GM12878 (cell line): Measurements from ENCODE around the gene S100A16. TPM values are rescaled to one million over a fixed set of nuclear protein-coding genes. Genes with fewer than 3 reads are reported as not detected.

Source experiments
- ATAC-seq: fragments of 200-7000 bp; cut with Tn5 transposase; 3 replicates; pipeline ENCODE4 v1.9.1; 2020; ENCODE audit warnings: mild to moderate bottlenecking, moderate library complexity
- BruUV-seq: library from RNA; stranded (reverse); fragments of 400-500 nt; replicated peaks from 2 replicates; lab custom pipeline; 2021; lab: Mats Ljungman, UMichigan
- CTCF ChIA-PET: fragments of 300-600 bp; sonication (Branson Sonifier 250); formaldehyde crosslinking; extraction: SDS; loops from one replicate; lab custom pipeline; 2021; ENCODE audit warnings: inconsistent platforms; lab: Yijun Ruan, JAX
- POLR2A ChIA-PET: fragments of 350-600 bp; formaldehyde crosslinking; extraction: SDS; loops from one replicate; lab custom pipeline; 2021; ENCODE audit warnings: inconsistent platforms; lab: Charles Lee
- RAD21 ChIA-PET: fragments of 300-600 bp; sonication (Branson Sonifier 250); formaldehyde crosslinking; loops from one replicate; lab custom pipeline; 2023; ENCODE audit warnings: antibody characterized with exemption; ENCODE audit not compliant: unreplicated experiment; lab: Charles Lee
- SMC1A ChIA-PET: fragments of 300-600 bp; sonication (Branson Sonifier 250); formaldehyde crosslinking; loops from one replicate; lab custom pipeline; 2023; ENCODE audit not compliant: unreplicated experiment, uncharacterized antibody; lab: Charles Lee
- DNase-seq: peaks from one replicate; pipeline ENCODE4 v3.0.0-alpha.2; 2011; ENCODE audit warnings: low read depth, low spot score
- FAIRE-seq: peaks from 3 replicates; lab custom pipeline; 2011; peaks lifted over from hg19 to GRCh38; lab: Jason Lieb, UNC
- H2AFZ ChIP-seq: 2 replicates; pipeline ENCODE4 v1.6.0; 2011; ENCODE audit warnings: low read depth, low read length, control low read depth; ENCODE audit not compliant: control insufficient read depth
- H3K27ac ChIP-seq: 2 replicates; pipeline ENCODE4 v1.5.1; 2011; ENCODE audit warnings: control low read depth; ENCODE audit not compliant: control insufficient read depth, insufficient read depth
- H3K27me3 ChIP-seq, 2 experiments: replicated peaks in 1 of 2; 2 replicates each; pipeline versions ENCODE4 v1.6.0 to v1.6.1; 2011; ENCODE audit warnings: low read length in 1 of 2; ENCODE audit not compliant: control insufficient read depth in 2 of 2, insufficient read depth in 2 of 2
- H3K36me3 ChIP-seq, 2 experiments: 2 replicates each; pipeline ENCODE4 v1.5.1; 2011; ENCODE audit warnings: low read length in 1 of 2; ENCODE audit not compliant: control insufficient read depth in 2 of 2, insufficient read depth in 2 of 2
- H3K4me1 ChIP-seq: 2 replicates; pipeline ENCODE4 v1.6.1; 2011; ENCODE audit warnings: mild to moderate bottlenecking, low read length, moderate library complexity, mixed read lengths; ENCODE audit not compliant: control insufficient read depth, insufficient read depth
- H3K4me2 ChIP-seq: 2 replicates; pipeline ENCODE4 v1.6.0; 2011; ENCODE audit warnings: control low read depth; ENCODE audit not compliant: control insufficient read depth, insufficient read depth
- H3K4me3 ChIP-seq: fragments of 200-600 bp; sonication (generic); 2 replicates; pipeline ENCODE4 v1.5.1; 2016
- H3K79me2 ChIP-seq: 2 replicates; pipeline ENCODE4 v1.6.0; 2011; ENCODE audit warnings: low read length; ENCODE audit not compliant: control insufficient read depth, insufficient read depth
- H3K9ac ChIP-seq: 2 replicates; pipeline ENCODE4 v1.8.0; 2011; ENCODE audit warnings: low read length, control low read depth, mixed read lengths; ENCODE audit not compliant: control insufficient read depth, insufficient read depth
- H3K9me3 ChIP-seq: replicated peaks from 3 replicates; pipeline ENCODE4 v1.5.1; 2011; ENCODE audit warnings: mild to moderate bottlenecking, low read length; ENCODE audit not compliant: control insufficient read depth, insufficient read depth
- H4K20me1 ChIP-seq: 2 replicates; pipeline ENCODE4 v1.6.0; 2011; ENCODE audit not compliant: control insufficient read depth, insufficient read depth
- ASH2L ChIP-seq: fragments of 300-600, 200-600 bp; sonication (generic); IDR thresholded peaks from 2 replicates; pipeline ENCODE4 v1.6.1; 2017; ENCODE audit warnings: low read depth, mild to moderate bottlenecking, borderline replicate concordance
- BHLHE40 ChIP-seq, 2 experiments: fragments of 450-650 bp in 1 of 2; IDR thresholded peaks; 2 replicates each; pipeline ENCODE4 v1.6.1; 2011 to 2017; ENCODE audit warnings: low read depth in 2 of 2, borderline replicate concordance in 1 of 2, improper control_type of control experiment in 1 of 2, low read length in 1 of 2, mild to moderate bottlenecking in 1 of 2
- BRCA1 ChIP-seq: IDR thresholded peaks from 2 replicates; pipeline ENCODE4 v1.6.1; 2011; ENCODE audit warnings: low read depth, low read length, improper control_type of control experiment
- CEBPZ ChIP-seq: fragments of 150-350 bp; IDR thresholded peaks from 2 replicates; pipeline ENCODE4 v1.6.1; 2016; ENCODE audit warnings: low read depth, low read length
- DPF2 ChIP-seq: fragments of 450-650 bp; IDR thresholded peaks from 2 replicates; pipeline ENCODE4 v1.6.1; 2017; ENCODE audit warnings: mild to moderate bottlenecking
- JUNB ChIP-seq: IDR thresholded peaks from 2 replicates; pipeline ENCODE4 v1.6.1; 2016; ENCODE audit warnings: antibody characterized with exemption, mild to moderate bottlenecking
- KDM1A ChIP-seq: fragments of 200-600 bp; sonication (generic); IDR thresholded peaks from 2 replicates; pipeline ENCODE4 v1.6.1; 2016; ENCODE audit warnings: borderline replicate concordance
- POU2F2 ChIP-seq: IDR thresholded peaks from 3 replicates; pipeline ENCODE4 v1.6.1; 2011; ENCODE audit warnings: low read depth, mild to moderate bottlenecking, low read length, borderline replicate concordance
- RBBP5 ChIP-seq: fragments of 200-600 bp; sonication (generic); conservative IDR thresholded peaks from 2 replicates; pipeline ENCODE4 v1.6.1; 2016
- RCOR1 ChIP-seq: conservative IDR thresholded peaks from 2 replicates; pipeline ENCODE4 v1.6.1; 2012; ENCODE audit warnings: low read depth, low read length, improper control_type of control experiment
- WGBS: methylation state at CpG from one replicate; pipeline ENCODE4 v1.1.6; 2016; ENCODE audit warnings: low lambda C conversion rate; ENCODE audit not compliant: insufficient replicate concordance, insufficient coverage; ENCODE audit errors: missing lambda C conversion rate; 5-methylcytosine and 5-hydroxymethylcytosine counted together
- in situ Hi-C: fragments of 300-500 bp; cut with MboI; formaldehyde crosslinking; loops from 9 replicates; pipeline ENCODE4 v1.14.3; 2018; ENCODE audit warnings: mixed read lengths
- intact Hi-C: fragments of 100-400 bp; cut with micrococcal nuclease; formaldehyde crosslinking; loops from one replicate; pipeline ENCODE4 v1.14.2; 2022; ENCODE audit not compliant: unreplicated experiment
- polyA plus RNA-seq, 11 experiments: library from polyadenylated mRNA; depleted of rRNA in 4 of 11; unstranded in 6 of 11; stranded (reverse) in 5 of 11; fragments of >200 nt; fragmentation: Nextera tagmentation in 4 of 11; fragmentation: Illumina TruSeq in 1 of 11; extraction: Ambion mirVana in 4 of 11; extraction: Trizol in 1 of 11; gene quantifications; 1 replicate in 1 of 11; 2 replicates in 10 of 11; pipeline versions ENCODE4 v1.2.1 to v1.2.3, GENCODE V29; 2011 to 2016; ENCODE audit warnings: inconsistent platforms in 2 of 11, missing spikeins in 2 of 11, low read depth in 1 of 11
- total RNA-seq, 4 experiments: library from RNA; depleted of rRNA in 3 of 4; stranded (reverse); fragments of >200 nt in 3 of 4; fragmentation: Illumina TruSeq in 1 of 4; extraction: Trizol in 1 of 4; gene quantifications; 2 replicates each; pipeline versions ENCODE4 v1.2.1 to v1.2.3, GENCODE V29; 2013 to 2021
- TF ChIP-seq, protein P1 (sequence below): fragments of 450-650 bp; IDR thresholded peaks from 2 replicates; pipeline ENCODE4 v1.6.1; 2017; ENCODE audit warnings: mild to moderate bottlenecking, moderate library complexity

The S100A16 gene
- total and polyA plus RNA-seq, 10 of the 15 experiments (the other 5 are each of a cell fraction or from before 2014, with no cell fraction given), result 0.14 to 0.51 (median 0.25) TPM; not detected in 6

DNA sequence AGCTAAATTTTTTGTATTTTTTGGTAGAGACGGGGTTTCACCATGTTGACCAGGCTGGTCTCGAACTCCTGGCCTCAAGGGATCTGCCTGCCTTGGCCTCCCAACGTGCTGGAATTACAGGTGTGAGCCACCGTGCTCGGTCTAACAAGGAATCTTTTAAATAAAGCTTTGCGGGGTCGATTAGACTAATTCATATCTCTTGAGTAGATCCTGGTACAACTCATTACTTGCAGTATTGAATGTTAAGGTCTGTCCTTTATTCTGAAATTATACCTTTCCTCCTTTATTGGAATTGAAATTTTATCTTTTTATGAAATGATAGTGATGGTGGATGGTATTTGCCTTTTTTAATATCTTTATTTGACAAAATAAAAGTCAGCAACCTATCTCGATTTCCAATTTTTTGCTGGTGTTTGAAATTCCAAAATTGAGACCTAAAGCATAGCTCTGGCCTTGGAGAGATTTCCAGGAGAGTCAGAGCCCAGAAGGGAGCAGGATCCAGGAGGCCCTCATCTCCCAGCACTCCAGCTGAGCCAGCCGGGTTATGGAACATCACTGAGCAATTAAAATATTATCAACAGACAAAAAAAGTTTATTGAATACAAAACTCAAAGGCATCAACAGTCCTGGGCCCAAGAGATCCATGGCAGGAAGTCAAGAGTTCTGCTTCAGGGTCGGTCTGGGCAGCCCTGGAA is 52.0 kb downstream of the S100A16 start (continued):
- TF ChIP-seq CEBPZ, result no peak

- Histone ChIP-seq H4K20me1 (no peaks in the 10 kb centered on the region), H3K79me2 (no peaks in the 10 kb centered on the region), H3K9ac (no peak overlapping the region), H3K27me3 (no peaks in the 10 kb centered on the region), H3K9me3 (no peaks in the 10 kb centered on the region), H3K4me3 (no peak overlapping the region), H3K36me3 (no peaks in the 10 kb centered on the region), H2AFZ (no peak overlapping the region), H3K4me1 (no peaks in the 10 kb centered on the region), H3K4me2 (no peak overlapping the region), H3K27ac (no peak overlapping the region)
- ATAC-seq, result no peak
- TF ChIP-seq BRCA1 (no peak), BHLHE40 (IDR thresholded peaks at IDR 0.05; ENCODE audit: borderline replicate concordance in 1 of 2, low read depth in 2 of 2, low read length in 1 of 2) (no peak), KDM1A (no peak), RCOR1 (no peak), POU2F2 (no peak), JUNB (no peak), DPF2 (no peak), ASH2L (no peak), RBBP5 (no peak)
- TF ChIP-seq, protein P1, sequence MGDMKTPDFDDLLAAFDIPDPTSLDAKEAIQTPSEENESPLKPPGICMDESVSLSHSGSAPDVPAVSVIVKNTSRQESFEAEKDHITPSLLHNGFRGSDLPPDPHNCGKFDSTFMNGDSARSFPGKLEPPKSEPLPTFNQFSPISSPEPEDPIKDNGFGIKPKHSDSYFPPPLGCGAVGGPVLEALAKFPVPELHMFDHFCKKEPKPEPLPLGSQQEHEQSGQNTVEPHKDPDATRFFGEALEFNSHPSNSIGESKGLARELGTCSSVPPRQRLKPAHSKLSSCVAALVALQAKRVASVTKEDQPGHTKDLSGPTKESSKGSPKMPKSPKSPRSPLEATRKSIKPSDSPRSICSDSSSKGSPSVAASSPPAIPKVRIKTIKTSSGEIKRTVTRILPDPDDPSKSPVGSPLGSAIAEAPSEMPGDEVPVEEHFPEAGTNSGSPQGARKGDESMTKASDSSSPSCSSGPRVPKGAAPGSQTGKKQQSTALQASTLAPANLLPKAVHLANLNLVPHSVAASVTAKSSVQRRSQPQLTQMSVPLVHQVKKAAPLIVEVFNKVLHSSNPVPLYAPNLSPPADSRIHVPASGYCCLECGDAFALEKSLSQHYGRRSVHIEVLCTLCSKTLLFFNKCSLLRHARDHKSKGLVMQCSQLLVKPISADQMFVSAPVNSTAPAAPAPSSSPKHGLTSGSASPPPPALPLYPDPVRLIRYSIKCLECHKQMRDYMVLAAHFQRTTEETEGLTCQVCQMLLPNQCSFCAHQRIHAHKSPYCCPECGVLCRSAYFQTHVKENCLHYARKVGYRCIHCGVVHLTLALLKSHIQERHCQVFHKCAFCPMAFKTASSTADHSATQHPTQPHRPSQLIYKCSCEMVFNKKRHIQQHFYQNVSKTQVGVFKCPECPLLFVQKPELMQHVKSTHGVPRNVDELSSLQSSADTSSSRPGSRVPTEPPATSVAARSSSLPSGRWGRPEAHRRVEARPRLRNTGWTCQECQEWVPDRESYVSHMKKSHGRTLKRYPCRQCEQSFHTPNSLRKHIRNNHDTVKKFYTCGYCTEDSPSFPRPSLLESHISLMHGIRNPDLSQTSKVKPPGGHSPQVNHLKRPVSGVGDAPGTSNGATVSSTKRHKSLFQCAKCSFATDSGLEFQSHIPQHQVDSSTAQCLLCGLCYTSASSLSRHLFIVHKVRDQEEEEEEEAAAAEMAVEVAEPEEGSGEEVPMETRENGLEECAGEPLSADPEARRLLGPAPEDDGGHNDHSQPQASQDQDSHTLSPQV, result no peak
- no TSS peak for BruUV-seq
- in situ Hi-C loops (loop anchor here (5.0 kb wide), 1 partner anchor 53 kb away; no protein-coding TSS in a partner anchor), intact Hi-C loops (no loop called here)
- POLR2A ChIA-PET, result interaction anchor here (1.1 kb wide), 1 partner anchor 15 kb away, joined by 3 read pairs; the partner anchor contains the start of gene S100A4
- CTCF ChIA-PET, result interaction anchor here (1.0 to 8.3 kb wide), 5 partner anchors 8 to 49 kb away, joined by 3 to 113 read pairs (median 13); partner anchors contain the start of gene S100A6
- FAIRE-seq, result no peak
- no peak for DNase-seq
- 73% methylated on average over 2 of the region's 2 CpGs for WGBS
- SMC1A ChIA-PET, result interaction anchor here (1.1 to 2.1 kb wide), 3 partner anchors 10 to 49 kb away, joined by 3 to 4 read pairs (median 3); no protein-coding TSS in a partner anchor
- RAD21 ChIA-PET, result interaction anchor here (2.0 kb wide), 1 partner anchor 50 kb away, joined by 6 read pairs; no protein-coding TSS in a partner anchor
Observed at GRCh38 chr1:153560241-153560640, 52.7 kb downstream of the S100A16 start.
